ENCODE results near the gene MS4A13. TPM values are rescaled to one million over a fixed set of nuclear protein-coding genes. Genes with fewer than 3 reads are reported as not detected.
"Not testable (repeated sequence)": the region's sequence is repeated elsewhere in the genome, so short reads cannot be mapped to it uniquely, and the experiment has no call there.

The MS4A13 gene
- total RNA-seq, 4 donors from 2014 or later = not detected

DNA sequence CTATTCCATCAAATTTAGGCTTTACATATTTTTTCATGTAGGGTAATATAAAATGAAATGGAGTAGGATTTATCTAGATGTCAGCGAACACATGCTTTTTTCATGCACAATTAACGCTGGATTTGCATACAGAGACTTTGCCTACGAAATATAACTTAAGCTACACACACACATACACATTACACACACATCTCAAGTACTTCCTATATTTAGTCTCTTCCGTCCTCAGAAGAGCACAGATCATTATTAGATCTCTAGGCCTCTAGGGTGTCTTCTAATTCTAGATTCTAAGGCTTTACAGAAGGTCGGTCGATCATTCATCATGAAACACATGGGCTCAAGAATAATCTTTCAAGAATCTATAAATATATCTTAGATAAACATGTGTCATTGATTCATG is 3.8 kb upstream of the MS4A13 start:
- DNase-seq (ENCODE audit: low spot score) (no peak), ATAC-seq (ENCODE audit: low FRiP score) (no peak)
- no peak for TF ChIP-seq CTCF (IDR thresholded peaks at IDR 0.05)

DNA sequence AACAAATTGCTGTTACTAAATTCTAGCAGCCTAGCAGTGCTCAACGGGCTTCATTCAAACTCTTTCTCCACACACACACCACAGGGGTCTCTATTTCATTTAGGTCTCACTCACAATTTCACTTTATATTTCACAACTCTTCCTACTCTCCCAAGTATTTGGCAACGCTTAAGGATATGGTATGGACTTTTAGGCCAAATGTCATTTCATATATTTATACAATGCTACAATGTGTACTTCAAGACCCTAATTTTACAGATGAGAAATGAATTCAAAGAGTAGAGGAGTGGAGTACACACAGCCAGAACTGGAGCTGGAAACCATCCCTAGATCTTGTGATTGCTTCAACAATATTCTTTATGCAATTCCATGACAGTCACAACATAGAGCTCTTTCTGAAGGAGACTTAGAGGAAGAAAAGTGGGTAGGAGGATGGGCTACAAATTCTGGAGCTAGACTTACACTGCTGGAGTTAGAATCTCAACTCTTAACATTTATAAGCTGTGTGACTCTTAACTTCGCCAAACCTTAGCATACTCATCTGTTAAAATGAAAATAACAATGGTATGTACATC is 2.5 kb upstream of the MS4A13 start:
- no peak for TF ChIP-seq CTCF (IDR thresholded peaks at IDR 0.05)

DNA sequence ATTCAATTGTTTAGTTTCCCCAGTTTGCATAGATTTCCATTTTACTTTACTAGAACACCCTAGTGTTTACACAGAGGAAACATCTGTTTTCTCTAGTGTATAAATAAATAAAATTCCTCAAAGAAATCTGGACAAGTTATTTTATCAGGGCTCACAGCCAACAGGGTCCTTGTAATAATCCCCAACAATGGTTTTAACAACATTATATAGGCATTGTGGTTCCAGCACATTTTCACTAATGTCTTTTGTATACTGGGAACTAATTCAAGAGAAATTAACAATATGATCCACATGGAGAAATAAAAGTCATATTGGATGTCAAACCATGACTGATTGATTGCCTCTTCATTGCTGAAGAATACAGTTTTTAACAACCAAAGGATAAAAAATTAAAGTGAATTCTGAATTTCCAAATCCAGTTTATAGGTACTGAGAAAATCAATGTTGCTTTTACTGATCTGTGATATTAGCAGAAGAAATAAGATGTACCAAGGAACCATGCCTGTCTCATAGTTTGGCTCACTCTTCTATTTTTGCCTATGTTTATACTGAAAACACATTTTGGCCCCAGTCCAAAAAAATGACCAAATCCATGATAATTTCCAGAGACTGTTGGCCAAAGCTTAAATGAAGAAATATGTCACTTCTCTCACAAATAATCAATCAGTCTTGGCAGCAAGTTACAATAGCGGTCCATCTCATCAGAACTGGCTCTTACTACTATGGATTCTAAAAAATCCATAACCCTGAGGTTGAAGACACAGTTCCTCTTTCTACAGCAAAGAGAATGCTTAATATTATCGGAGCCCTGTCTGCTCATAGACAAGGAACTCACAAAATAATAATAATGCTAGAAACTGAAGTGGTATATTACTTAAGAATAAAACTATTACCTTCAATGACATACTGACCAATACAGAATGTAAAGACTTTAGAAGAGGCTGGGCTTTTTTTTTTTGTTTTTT is 1.4 kb upstream of the MS4A13 start:
- no peak for DNase-seq (ENCODE audit: low spot score)
- no peak for TF ChIP-seq CTCF (IDR thresholded peaks at IDR 0.05)
- ATAC-seq (ENCODE audit: low FRiP score) = no peak

More for the DNA sequence above, 2.5 kb upstream of the MS4A13 start:
- DNase-seq (ENCODE audit: low spot score) = no peak
- no peak for ATAC-seq (ENCODE audit: low FRiP score)

DNA sequence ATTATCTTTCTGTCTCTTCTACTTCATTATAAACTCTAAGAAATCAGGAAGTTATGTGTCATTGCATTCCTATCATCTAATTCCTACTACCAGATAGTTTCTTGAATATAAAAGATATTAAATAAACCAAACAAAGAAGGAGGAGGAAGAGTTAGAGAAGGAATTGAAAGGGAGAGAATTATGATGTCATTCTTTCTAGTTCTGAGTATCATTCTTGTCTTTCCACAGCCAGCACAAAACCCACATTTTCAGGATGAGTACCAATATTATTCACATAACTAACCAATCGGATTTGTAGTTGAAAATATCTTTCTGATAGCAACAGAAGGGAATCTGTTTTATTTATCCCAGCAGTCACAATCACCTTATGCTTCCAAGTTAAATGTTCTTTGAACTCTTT is 13.3 kb downstream of the MS4A13 start:
- DNase-seq (ENCODE audit: low spot score) (no peak), ATAC-seq (ENCODE audit: low FRiP score) (no peak)
- no peak for TF ChIP-seq CTCF (IDR thresholded peaks at IDR 0.05)

DNA sequence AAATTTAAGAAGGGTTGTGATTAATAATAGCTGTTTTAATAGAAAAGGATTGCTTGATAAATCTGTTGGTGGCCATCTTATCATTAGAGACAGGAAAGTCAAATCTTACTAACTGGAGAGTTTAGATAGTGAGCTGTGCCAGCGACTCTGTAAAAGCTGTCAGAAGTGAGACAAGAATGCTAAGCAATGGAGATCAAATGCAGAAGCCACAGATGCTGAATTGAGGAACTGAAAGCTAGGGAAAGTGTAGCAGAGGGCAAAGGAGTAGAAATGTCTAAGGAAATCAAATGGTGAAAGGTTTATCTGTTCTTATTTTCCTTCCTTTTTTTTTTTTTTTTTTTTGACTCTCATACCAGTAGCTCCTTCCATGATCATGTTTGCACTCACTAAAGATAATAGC is 13.7 kb downstream of the MS4A13 start:
- no peak for DNase-seq (ENCODE audit: low spot score)
- no peak for TF ChIP-seq CTCF (IDR thresholded peaks at IDR 0.05)
- ATAC-seq (ENCODE audit: low FRiP score) = no peak

- ATAC-seq (ENCODE audit: low FRiP score) = no peak
- no peak for DNase-seq (ENCODE audit: low spot score)
- no peak for TF ChIP-seq CTCF (IDR thresholded peaks at IDR 0.05)
Measured at GRCh38 chr11:60530454-60531100, 15.4 kb downstream of the MS4A13 start.

- not testable (repeated sequence) for ATAC-seq (ENCODE audit: low FRiP score)
Measured at GRCh38 chr11:60532383-60532782, 17.2 kb downstream of the MS4A13 start.

DNA sequence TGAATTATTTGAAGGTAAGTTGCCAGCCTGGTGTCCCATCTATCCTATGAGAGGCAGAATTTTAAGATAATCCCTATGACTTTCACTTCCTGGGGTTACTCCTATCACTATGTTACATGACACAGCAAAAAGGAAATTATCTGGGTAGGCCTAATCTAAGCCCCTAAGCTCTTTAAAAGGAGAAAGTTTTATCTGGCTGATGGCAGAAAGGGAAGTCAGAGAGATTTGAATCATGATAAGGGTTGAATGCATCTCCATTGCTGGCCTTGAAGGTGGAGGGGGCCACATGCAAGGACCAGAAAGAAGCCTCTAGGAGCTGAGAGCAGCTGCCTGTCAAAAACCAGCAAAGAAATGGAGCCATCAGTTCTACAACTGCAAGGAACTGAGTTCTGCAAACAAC is 23.4 kb downstream of the MS4A13 start:
- not testable (repeated sequence) for DNase-seq (ENCODE audit: low spot score); ATAC-seq (ENCODE audit: low FRiP score)

More at GRCh38 chr11:60532383-60532782, 17.2 kb downstream of the MS4A13 start:
- DNase-seq (ENCODE audit: low spot score) = not testable (repeated sequence)

Measured in omental fat pad (tissue), 4 donors.